Prostate gland (tissue), 2 donors: ENCODE measurements around the gene POFUT2. TPM values are rescaled to one million over a fixed set of nuclear protein-coding genes. Genes with fewer than 3 reads are reported as not detected.

Experiments used
- DNase-seq: peaks from one replicate; pipeline ENCODE4 v3.0.0-alpha.2; 2019; ENCODE audit warnings: low spot score
- H3K27ac ChIP-seq, 2 donors: fragments of 200-600 bp; sonication (generic); 2 replicates each; pipeline ENCODE4 v1.5.1; 2017 to 2019
- H3K27me3 ChIP-seq: fragments of 200-600 bp; sonication (generic); replicated peaks from 2 replicates; pipeline ENCODE4 v1.5.1; 2019; ENCODE audit not compliant: insufficient read depth
- H3K36me3 ChIP-seq, 2 donors: fragments of 200-600 bp; sonication (generic); 1 replicate in 1 of 2; 2 replicates in 1 of 2; pipeline versions ENCODE4 v1.5.1 to v1.8.1; 2017 to 2019
- H3K4me1 ChIP-seq: fragments of 200-600 bp; sonication (generic); replicated peaks from 2 replicates; pipeline ENCODE4 v1.5.1; 2019
- H3K4me3 ChIP-seq, 2 donors: fragments of 200-600 bp; sonication (generic); 2 replicates each; pipeline ENCODE4 v1.5.1; 2017 to 2019
- H3K9me3 ChIP-seq: fragments of 200-600 bp; sonication (generic); 2 replicates; pipeline ENCODE4 v1.5.1; 2017
- CTCF ChIP-seq, 4 experiments: fragments of 200-600 bp in 2 of 4; fragments of 450-650 bp in 2 of 4; sonication (generic) in 2 of 4; IDR thresholded peaks; 1 replicate in 3 of 4; 2 replicates in 1 of 4; pipeline ENCODE4 v1.5.1; 2016 to 2019; ENCODE audit warnings: antibody characterized with exemption in 4 of 4, mild to moderate bottlenecking in 2 of 4, moderate library complexity in 2 of 4
- POLR2A ChIP-seq: fragments of 450-650 bp; IDR thresholded peaks from one replicate; pipeline ENCODE4 v1.6.1; 2016; ENCODE audit warnings: antibody characterized with exemption, mild to moderate bottlenecking
- POLR2AphosphoS5 ChIP-seq: sonication (generic); formaldehyde crosslinking; IDR thresholded peaks from one replicate; pipeline ENCODE4 v1.6.1; 2017; ENCODE audit warnings: antibody characterized with exemption
- WGBS: methylation state at CpG from one replicate; pipeline ENCODE4 v1.1.5; 2018; 5-methylcytosine and 5-hydroxymethylcytosine counted together
- intact Hi-C: fragments of 100-400 bp; cut with DNase I; formaldehyde crosslinking; loops from one replicate; pipeline ENCODE4 v1.14.2; 2022
- total RNA-seq, 2 donors: library from RNA; depleted of rRNA; stranded (reverse); fragments of >200 nt; gene quantifications; one replicate each; pipeline ENCODE4 v1.1.0, GENCODE V29; 2016

POFUT2 gene
- total RNA-seq, 2 donors from 2014 or later, result 20.2 to 52.4 TPM

GRCh38 chr21:45284456-45284741, 3.3 kb downstream of the POFUT2 start:
- no peaks in the 10 kb centered on the region for H3K9me3 ChIP-seq
- H3K36me3 ChIP-seq, result peaks cover 11 to 37% of the 10 kb centered on the region in 2 donors
- DNase-seq, result no peak
- peaks cover 10% of the 10 kb centered on the region for H3K4me1 ChIP-seq
- H3K4me3 ChIP-seq, result no peak overlapping the region
- WGBS, result 97% methylated on average over 4 of the region's 4 CpGs
- TF ChIP-seq CTCF (IDR thresholded peaks at IDR 0.05) (no peak), POLR2A (no peak), POLR2AphosphoS5 (no peak)
- H3K27ac ChIP-seq, result no peak overlapping the region
- no peaks in the 10 kb centered on the region for H3K27me3 ChIP-seq
- intact Hi-C loops, result loop anchor here (10.0 kb wide), 2 partner anchors 140 to 340 kb away; partner anchors contain the start of gene SLX9

- peaks cover 11 to 37% of the 10 kb centered on the region in 2 donors for H3K36me3 ChIP-seq
- 89% methylated on average over 36 of the region's 36 CpGs for WGBS
Measured at GRCh38 chr21:45283611-45284455, 3.9 kb downstream of the POFUT2 start.

GRCh38 chr21:45283035-45283610, 4.6 kb downstream of the POFUT2 start:
- Histone ChIP-seq H3K27ac (no peak overlapping the region), H3K36me3 (peaks cover 11 to 37% of the 10 kb centered on the region in 2 donors), H3K4me3 (no peak overlapping the region), H3K4me1 (peaks cover 6% of the 10 kb centered on the region), H3K27me3 (no peaks in the 10 kb centered on the region), H3K9me3 (no peaks in the 10 kb centered on the region)
- TF ChIP-seq POLR2A (no peak), CTCF (IDR thresholded peaks at IDR 0.05) (no peak), POLR2AphosphoS5 (no peak)
- 82% methylated on average over 26 of the region's 31 CpGs for WGBS
- no peak for DNase-seq
- intact Hi-C loops, result loop anchor here (10.0 kb wide), 2 partner anchors 138 to 338 kb away; partner anchors contain the start of gene SLX9

More at GRCh38 chr21:45283611-45284455, 3.9 kb downstream of the POFUT2 start:
- no peak overlapping the region for H3K4me3 ChIP-seq
- no peaks in the 10 kb centered on the region for H3K27me3 ChIP-seq
- intact Hi-C loops, result loop anchor here (10.0 kb wide), 2 partner anchors 139 to 339 kb away; partner anchors contain the start of gene SLX9
- DNase-seq, result no peak
- H3K9me3 ChIP-seq, result no peaks in the 10 kb centered on the region
- H3K27ac ChIP-seq, result no peak overlapping the region
- H3K4me1 ChIP-seq, result peaks cover 10% of the 10 kb centered on the region
- no peak for TF ChIP-seq POLR2A
- TF ChIP-seq CTCF (IDR thresholded peaks at IDR 0.05), result no peak
- no peak for TF ChIP-seq POLR2AphosphoS5

- intact Hi-C loops, result loop anchor here (10.0 kb wide), 2 partner anchors 138 to 338 kb away; partner anchors contain the start of gene SLX9
- DNase-seq, result no peak
- Histone ChIP-seq H3K4me3 (no peak overlapping the region), H3K9me3 (no peaks in the 10 kb centered on the region), H3K4me1 (peaks cover 6% of the 10 kb centered on the region), H3K27me3 (no peaks in the 10 kb centered on the region), H3K36me3 (peaks cover 11 to 37% of the 10 kb centered on the region in 2 donors), H3K27ac (no peak overlapping the region)
- TF ChIP-seq CTCF (IDR thresholded peaks at IDR 0.05), result no peak
- no peak for TF ChIP-seq POLR2A
- no peak for TF ChIP-seq POLR2AphosphoS5
- 83% methylated on average over 22 of the region's 22 CpGs for WGBS
Measured at GRCh38 chr21:45282283-45283034, 5.2 kb downstream of the POFUT2 start.
